GM12878 (cell line): ENCODE measurements around the gene ACTN3. TPM values are rescaled to one million over a fixed set of nuclear protein-coding genes. Genes with fewer than 3 reads are reported as not detected.

Source experiments
- ATF7 ChIP-seq: fragments of 450-650 bp; IDR thresholded peaks from 2 replicates; pipeline ENCODE4 v1.6.1; 2016; ENCODE audit warnings: low read depth, mild to moderate bottlenecking
- BHLHE40 ChIP-seq, 2 experiments: fragments of 450-650 bp in 1 of 2; IDR thresholded peaks; 2 replicates each; pipeline ENCODE4 v1.6.1; 2011 to 2017; ENCODE audit warnings: low read depth in 2 of 2, borderline replicate concordance in 1 of 2, improper control_type of control experiment in 1 of 2, low read length in 1 of 2, mild to moderate bottlenecking in 1 of 2
- BRCA1 ChIP-seq: IDR thresholded peaks from 2 replicates; pipeline ENCODE4 v1.6.1; 2011; ENCODE audit warnings: low read depth, low read length, improper control_type of control experiment
- EED ChIP-seq: sonication (generic); IDR thresholded peaks from 2 replicates; pipeline ENCODE4 v1.6.1; 2016; ENCODE audit warnings: antibody characterized with exemption, low read depth
- EGR1 ChIP-seq, 2 experiments: IDR thresholded peaks; 1 replicate in 1 of 2; 2 replicates in 1 of 2; pipeline ENCODE4 v1.6.1; 2011 to 2012; ENCODE audit warnings: low read depth in 2 of 2, low read length in 2 of 2, borderline replicate concordance in 1 of 2, mild to moderate bottlenecking in 1 of 2, moderate library complexity in 1 of 2
- FOS ChIP-seq: IDR thresholded peaks from 3 replicates; pipeline ENCODE4 v1.6.1; 2011; ENCODE audit warnings: borderline replicate concordance; ENCODE audit not compliant: insufficient read length; ENCODE audit errors: extremely low read depth
- FOXK2 ChIP-seq: fragments of 450-650 bp; IDR thresholded peaks from 2 replicates; pipeline ENCODE4 v1.6.1; 2017; ENCODE audit warnings: mild to moderate bottlenecking, moderate library complexity
- LARP7 ChIP-seq: fragments of 450-650 bp; IDR thresholded peaks from 2 replicates; pipeline ENCODE4 v1.6.1; 2017; ENCODE audit warnings: mild to moderate bottlenecking
- NFXL1 ChIP-seq: fragments of 450-650 bp; IDR thresholded peaks from 2 replicates; pipeline ENCODE4 v1.6.1; 2017; ENCODE audit warnings: antibody characterized with exemption, mild to moderate bottlenecking, borderline replicate concordance
- NRF1 ChIP-seq: conservative IDR thresholded peaks from 2 replicates; pipeline ENCODE4 v1.6.1; 2011; ENCODE audit warnings: mild to moderate bottlenecking, low read depth, low read length, improper control_type of control experiment
- RCOR1 ChIP-seq: conservative IDR thresholded peaks from 2 replicates; pipeline ENCODE4 v1.6.1; 2012; ENCODE audit warnings: low read depth, low read length, improper control_type of control experiment
- RELA ChIP-seq: fragments of 450-650 bp; IDR thresholded peaks from 2 replicates; pipeline ENCODE4 v1.8.0; 2014; ENCODE audit warnings: borderline replicate concordance; ENCODE audit not compliant: partially characterized antibody
- SPI1 ChIP-seq: IDR thresholded peaks from 2 replicates; pipeline ENCODE4 v1.6.1; 2011; ENCODE audit warnings: low read depth, mild to moderate bottlenecking, low read length, moderate library complexity, borderline replicate concordance; ENCODE audit not compliant: insufficient read depth
- SREBF2 ChIP-seq: IDR thresholded peaks from 2 replicates; pipeline ENCODE4 v1.6.1; 2012; ENCODE audit warnings: mild to moderate bottlenecking, low read length
- STAT1 ChIP-seq: fragments of 450-650 bp; conservative IDR thresholded peaks from 2 replicates; pipeline ENCODE4 v1.6.1; 2014; ENCODE audit warnings: antibody characterized with exemption, mild to moderate bottlenecking
- SUZ12 ChIP-seq: fragments of 200-600 bp; sonication (generic); IDR thresholded peaks from one replicate; pipeline ENCODE4 v1.6.1; 2018; ENCODE audit warnings: antibody characterized with exemption, mild to moderate bottlenecking; ENCODE audit not compliant: unreplicated experiment
- TCF12 ChIP-seq: IDR thresholded peaks from 2 replicates; pipeline ENCODE4 v1.6.1; 2011; ENCODE audit warnings: low read depth, mild to moderate bottlenecking, low read length
- WRNIP1 ChIP-seq: IDR thresholded peaks from 2 replicates; pipeline ENCODE4 v1.6.1; 2011; ENCODE audit warnings: low read depth, low read length, improper control_type of control experiment, borderline replicate concordance
- ZNF24 ChIP-seq: fragments of 450-650 bp; IDR thresholded peaks from 2 replicates; pipeline ENCODE4 v1.6.1; 2017; ENCODE audit warnings: antibody characterized with exemption, mild to moderate bottlenecking
- ZNF622 ChIP-seq: fragments of 450-650 bp; IDR thresholded peaks from 2 replicates; pipeline ENCODE4 v1.6.1; 2017; ENCODE audit warnings: mild to moderate bottlenecking, inconsistent platforms
- polyA plus RNA-seq, 11 experiments: library from polyadenylated mRNA; depleted of rRNA in 4 of 11; unstranded in 6 of 11; stranded (reverse) in 5 of 11; fragments of >200 nt; fragmentation: Nextera tagmentation in 4 of 11; fragmentation: Illumina TruSeq in 1 of 11; extraction: Ambion mirVana in 4 of 11; extraction: Trizol in 1 of 11; gene quantifications; 1 replicate in 1 of 11; 2 replicates in 10 of 11; pipeline versions ENCODE4 v1.2.1 to v1.2.3, GENCODE V29; 2011 to 2016; ENCODE audit warnings: inconsistent platforms in 2 of 11, missing spikeins in 2 of 11, low read depth in 1 of 11
- total RNA-seq, 4 experiments: library from RNA; depleted of rRNA in 3 of 4; stranded (reverse); fragments of >200 nt in 3 of 4; fragmentation: Illumina TruSeq in 1 of 4; extraction: Trizol in 1 of 4; gene quantifications; 2 replicates each; pipeline versions ENCODE4 v1.2.1 to v1.2.3, GENCODE V29; 2013 to 2021
- TF ChIP-seq, protein P1 (sequence below): IDR thresholded peaks from 2 replicates; pipeline ENCODE4 v1.6.1; 2012; ENCODE audit warnings: low read depth, low read length, improper control_type of control experiment
- TF ChIP-seq, protein P2 (sequence below): fragments of 450-650 bp; IDR thresholded peaks from 2 replicates; pipeline ENCODE4 v1.6.1; 2017; ENCODE audit warnings: low read depth, mild to moderate bottlenecking, moderate library complexity
- TF ChIP-seq, protein P3 (sequence below): fragments of 450-650 bp; formaldehyde crosslinking; IDR thresholded peaks from 2 replicates; pipeline ENCODE4 v1.5.0; 2022; ENCODE audit warnings: mild to moderate bottlenecking, missing genetic modification characterization

The ACTN3 gene
- total and polyA plus RNA-seq, 10 of the 15 experiments (the other 5 are each of a cell fraction or from before 2014, with no cell fraction given): 0.06 to 0.67 (median 0.17) TPM; not detected in 3

DNA sequence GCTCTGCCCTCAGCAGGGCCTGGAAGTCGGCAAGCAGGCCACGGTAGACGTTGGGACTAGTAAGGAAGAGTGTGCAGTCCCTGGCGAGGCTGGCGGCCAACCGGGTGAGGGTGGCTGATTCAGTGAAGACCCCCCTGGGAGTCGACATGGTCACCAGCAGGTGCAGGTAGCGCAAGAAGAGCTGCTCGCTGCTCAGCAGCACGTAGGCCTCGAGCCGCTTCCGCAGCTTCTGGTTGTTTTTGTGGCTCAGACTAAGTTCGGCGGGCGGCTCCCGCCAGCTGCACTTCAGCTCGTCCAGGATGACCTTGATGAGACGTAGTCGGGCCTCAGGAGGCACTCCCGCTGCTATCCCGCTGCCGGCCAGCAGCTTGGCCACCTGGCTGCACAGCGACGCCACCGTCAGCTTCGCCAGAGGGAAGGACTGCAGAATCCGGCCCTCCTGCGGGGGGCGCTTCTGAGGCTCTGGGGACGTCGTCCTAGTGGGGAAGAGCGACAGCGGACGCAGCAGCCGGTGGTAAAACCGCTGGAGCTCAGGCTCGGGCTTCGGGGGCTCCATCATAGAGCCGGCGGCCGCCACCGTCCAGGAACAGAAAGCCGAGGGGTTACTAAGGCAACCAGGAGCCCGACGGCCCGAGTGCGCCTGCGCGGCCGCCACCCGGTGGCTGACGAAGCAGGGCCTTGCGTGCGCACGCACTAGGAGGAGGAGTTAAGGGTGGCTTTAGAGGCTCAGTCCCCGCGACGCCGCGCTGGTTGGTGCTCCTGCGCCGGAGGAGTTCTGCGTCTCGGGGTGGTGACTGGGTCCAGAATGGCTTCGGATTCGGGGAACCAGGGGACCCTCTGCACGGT, 46.0 kb downstream of the ACTN3 start, which contains the start of the genes CCDC87 and CCS (continued):
- TF ChIP-seq EED: no peak
- TF ChIP-seq STAT1: 0 out of 2 replicates have a peak, but pooled peaks have one; percentile 40
- peak; percentile 88 for TF ChIP-seq NRF1
- no peak for TF ChIP-seq NFXL1
- peak; percentile 68; the same call in 1 of the 2 replicates for TF ChIP-seq TCF12
- TF ChIP-seq BHLHE40 (IDR thresholded peaks at IDR 0.05; ENCODE audit: borderline replicate concordance in 1 of 2, low read depth in 2 of 2, low read length in 1 of 2): 0 out of 4 replicates have a peak, but pooled peaks of 1 of the 2 experiments have one; percentile 12
- TF ChIP-seq RELA: no peak
- TF ChIP-seq, protein P1, sequence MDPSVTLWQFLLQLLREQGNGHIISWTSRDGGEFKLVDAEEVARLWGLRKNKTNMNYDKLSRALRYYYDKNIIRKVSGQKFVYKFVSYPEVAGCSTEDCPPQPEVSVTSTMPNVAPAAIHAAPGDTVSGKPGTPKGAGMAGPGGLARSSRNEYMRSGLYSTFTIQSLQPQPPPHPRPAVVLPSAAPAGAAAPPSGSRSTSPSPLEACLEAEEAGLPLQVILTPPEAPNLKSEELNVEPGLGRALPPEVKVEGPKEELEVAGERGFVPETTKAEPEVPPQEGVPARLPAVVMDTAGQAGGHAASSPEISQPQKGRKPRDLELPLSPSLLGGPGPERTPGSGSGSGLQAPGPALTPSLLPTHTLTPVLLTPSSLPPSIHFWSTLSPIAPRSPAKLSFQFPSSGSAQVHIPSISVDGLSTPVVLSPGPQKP: no peak
- TF ChIP-seq FOS: no peak
- TF ChIP-seq SUZ12: no peak
- no peak for TF ChIP-seq RCOR1
- TF ChIP-seq EGR1 (IDR thresholded peaks at IDR 0.05; ENCODE audit: borderline replicate concordance in 1 of 2, low read depth in 2 of 2, low read length in 2 of 2): no peak
- no peak for TF ChIP-seq WRNIP1
- no peak for TF ChIP-seq ZNF622
- no peak for TF ChIP-seq FOXK2
- no peak for TF ChIP-seq SPI1
- TF ChIP-seq LARP7: no peak
- no peak for TF ChIP-seq SREBF2
- no peak for TF ChIP-seq BRCA1
- no peak for TF ChIP-seq ZNF24
- TF ChIP-seq, protein P2, sequence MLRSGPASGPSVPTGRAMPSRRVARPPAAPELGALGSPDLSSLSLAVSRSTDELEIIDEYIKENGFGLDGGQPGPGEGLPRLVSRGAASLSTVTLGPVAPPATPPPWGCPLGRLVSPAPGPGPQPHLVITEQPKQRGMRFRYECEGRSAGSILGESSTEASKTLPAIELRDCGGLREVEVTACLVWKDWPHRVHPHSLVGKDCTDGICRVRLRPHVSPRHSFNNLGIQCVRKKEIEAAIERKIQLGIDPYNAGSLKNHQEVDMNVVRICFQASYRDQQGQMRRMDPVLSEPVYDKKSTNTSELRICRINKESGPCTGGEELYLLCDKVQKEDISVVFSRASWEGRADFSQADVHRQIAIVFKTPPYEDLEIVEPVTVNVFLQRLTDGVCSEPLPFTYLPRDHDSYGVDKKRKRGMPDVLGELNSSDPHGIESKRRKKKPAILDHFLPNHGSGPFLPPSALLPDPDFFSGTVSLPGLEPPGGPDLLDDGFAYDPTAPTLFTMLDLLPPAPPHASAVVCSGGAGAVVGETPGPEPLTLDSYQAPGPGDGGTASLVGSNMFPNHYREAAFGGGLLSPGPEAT: no peak; the same call in 1 of the 2 replicates
- no peak for TF ChIP-seq ATF7
- TF ChIP-seq, protein P3, sequence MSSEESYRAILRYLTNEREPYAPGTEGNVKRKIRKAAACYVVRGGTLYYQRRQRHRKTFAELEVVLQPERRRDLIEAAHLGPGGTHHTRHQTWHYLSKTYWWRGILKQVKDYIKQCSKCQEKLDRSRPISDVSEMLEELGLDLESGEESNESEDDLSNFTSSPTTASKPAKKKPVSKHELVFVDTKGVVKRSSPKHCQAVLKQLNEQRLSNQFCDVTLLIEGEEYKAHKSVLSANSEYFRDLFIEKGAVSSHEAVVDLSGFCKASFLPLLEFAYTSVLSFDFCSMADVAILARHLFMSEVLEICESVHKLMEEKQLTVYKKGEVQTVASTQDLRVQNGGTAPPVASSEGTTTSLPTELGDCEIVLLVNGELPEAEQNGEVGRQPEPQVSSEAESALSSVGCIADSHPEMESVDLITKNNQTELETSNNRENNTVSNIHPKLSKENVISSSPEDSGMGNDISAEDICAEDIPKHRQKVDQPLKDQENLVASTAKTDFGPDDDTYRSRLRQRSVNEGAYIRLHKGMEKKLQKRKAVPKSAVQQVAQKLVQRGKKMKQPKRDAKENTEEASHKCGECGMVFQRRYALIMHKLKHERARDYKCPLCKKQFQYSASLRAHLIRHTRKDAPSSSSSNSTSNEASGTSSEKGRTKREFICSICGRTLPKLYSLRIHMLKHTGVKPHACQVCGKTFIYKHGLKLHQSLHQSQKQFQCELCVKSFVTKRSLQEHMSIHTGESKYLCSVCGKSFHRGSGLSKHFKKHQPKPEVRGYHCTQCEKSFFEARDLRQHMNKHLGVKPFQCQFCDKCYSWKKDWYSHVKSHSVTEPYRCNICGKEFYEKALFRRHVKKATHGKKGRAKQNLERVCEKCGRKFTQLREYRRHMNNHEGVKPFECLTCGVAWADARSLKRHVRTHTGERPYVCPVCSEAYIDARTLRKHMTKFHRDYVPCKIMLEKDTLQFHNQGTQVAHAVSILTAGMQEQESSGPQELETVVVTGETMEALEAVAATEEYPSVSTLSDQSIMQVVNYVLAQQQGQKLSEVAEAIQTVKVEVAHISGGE (CRISPR knock-in tag): no peak
